NCI-H1436 treated with DMSO at 0.1 percent for 48 hours (cell line): ENCODE measurements around the gene NMS.
"Not testable (repeated sequence)": the region's sequence is repeated elsewhere in the genome, so short reads cannot be mapped to it uniquely, and the experiment has no call there.

Experiments used
- DNase-seq: peaks from one replicate; lab custom pipeline; 2025; lab: John Stamatoyannopoulos, UW

NMS gene

GRCh38 chr2:100470182-100470581 lies at the start of gene NMS:
Gene NMS, plus strand, starts transcription at chr2:100470482. Its CDS starts 7 bp downstream, at chr2:100470489.
- no peak for DNase-seq

GRCh38 chr2:100422320-100423055 lies 47.8 kb upstream of the NMS start:
- DNase-seq, result no peak

GRCh38 chr2:100423631-100424030 lies 46.7 kb upstream of the NMS start:
- no peak for DNase-seq

- no peak for DNase-seq
Measured at GRCh38 chr2:100424277-100424875, 45.9 kb upstream of the NMS start.

- no peak for DNase-seq
Measured at GRCh38 chr2:100425107-100425506, 45.2 kb upstream of the NMS start.

GRCh38 chr2:100425573-100426383 lies 44.5 kb upstream of the NMS start:
- no peak for DNase-seq

GRCh38 chr2:100426384-100426720 lies 43.9 kb upstream of the NMS start:
- no peak for DNase-seq

GRCh38 chr2:100427111-100427510 lies 43.2 kb upstream of the NMS start:
- DNase-seq, result no peak

- DNase-seq, result no peak
Measured at GRCh38 chr2:100427627-100428258, 42.5 kb upstream of the NMS start.

- DNase-seq, result no peak
Measured at GRCh38 chr2:100429726-100430125, 40.6 kb upstream of the NMS start.

GRCh38 chr2:100437751-100438150 lies 32.5 kb upstream of the NMS start:
- no peak for DNase-seq

GRCh38 chr2:100446696-100447095 lies 23.6 kb upstream of the NMS start:
- DNase-seq, result no peak

- no peak for DNase-seq
Measured at GRCh38 chr2:100451092-100451491, 19.2 kb upstream of the NMS start.

GRCh38 chr2:100451734-100452133 lies 18.5 kb upstream of the NMS start:
- no peak for DNase-seq

- no peak for DNase-seq
Measured at GRCh38 chr2:100453853-100454252, 16.4 kb upstream of the NMS start.

- DNase-seq, result not testable (repeated sequence)
Measured at GRCh38 chr2:100456357-100456756, 13.9 kb upstream of the NMS start.

GRCh38 chr2:100460904-100461530 lies 9.3 kb upstream of the NMS start:
- no peak for DNase-seq

GRCh38 chr2:100470898-100471514 lies 724 bp downstream of the NMS start:
- no peak for DNase-seq

GRCh38 chr2:100476606-100477005 lies 6.3 kb downstream of the NMS start:
- DNase-seq, result no peak

GRCh38 chr2:100482741-100483140 lies 12.5 kb downstream of the NMS start:
- DNase-seq, result no peak

GRCh38 chr2:100483895-100484294 lies 13.6 kb downstream of the NMS start:
- DNase-seq, result no peak

- DNase-seq, result no peak
Measured at GRCh38 chr2:100484390-100484789, 14.1 kb downstream of the NMS start.
